GM18873 (cell line): ENCODE measurements around the gene NMD3.
"Not testable (repeated sequence)": the region's sequence is repeated elsewhere in the genome, so short reads cannot be mapped to it uniquely, and the experiment has no call there.

ENCODE experiments used
- ATAC-seq: cut with Tn5 transposase; IDR thresholded peaks from one replicate; pipeline ENCODE4 v1.9.1; 2021; ENCODE audit warnings: mild to moderate bottlenecking, moderate library complexity, moderate number of reproducible peaks; ENCODE audit not compliant: unreplicated experiment, low FRiP score

Gene NMD3

GRCh38 chr3:161220850-161221753 lies at the start of gene NMD3:
Gene NMD3 (plus strand): TSS chr3:161221311. CDS start chr3:161222014, 703 bp downstream.
- peak; percentile 98 for ATAC-seq

- no peak for ATAC-seq
Observed at GRCh38 chr3:161171639-161172552, 49.2 kb upstream of the NMD3 start.

GRCh38 chr3:161175506-161175905 lies 45.6 kb upstream of the NMD3 start:
- ATAC-seq: no peak

DNA sequence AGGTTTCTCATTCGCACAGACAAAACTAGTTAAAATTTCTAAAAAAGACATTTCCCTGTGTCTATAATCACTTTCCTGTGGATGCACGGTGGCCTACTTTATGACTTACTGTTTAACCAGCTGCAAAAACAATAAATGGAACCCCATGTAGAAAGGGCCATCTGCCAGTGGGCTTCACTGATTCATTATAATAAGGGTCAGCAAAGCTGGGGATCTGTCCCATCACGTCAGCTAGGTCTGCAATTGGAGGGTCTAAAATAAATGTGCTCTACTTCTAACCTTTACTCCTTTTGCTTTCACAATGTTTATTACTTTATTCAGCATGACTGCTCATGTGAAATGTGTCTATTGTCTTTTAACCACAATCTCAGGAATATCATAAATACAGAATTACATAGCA lies 43.1 kb upstream of the NMD3 start:
- no peak for ATAC-seq

- ATAC-seq: not testable (repeated sequence)
Observed at GRCh38 chr3:161181371-161181770, 39.7 kb upstream of the NMD3 start.

DNA sequence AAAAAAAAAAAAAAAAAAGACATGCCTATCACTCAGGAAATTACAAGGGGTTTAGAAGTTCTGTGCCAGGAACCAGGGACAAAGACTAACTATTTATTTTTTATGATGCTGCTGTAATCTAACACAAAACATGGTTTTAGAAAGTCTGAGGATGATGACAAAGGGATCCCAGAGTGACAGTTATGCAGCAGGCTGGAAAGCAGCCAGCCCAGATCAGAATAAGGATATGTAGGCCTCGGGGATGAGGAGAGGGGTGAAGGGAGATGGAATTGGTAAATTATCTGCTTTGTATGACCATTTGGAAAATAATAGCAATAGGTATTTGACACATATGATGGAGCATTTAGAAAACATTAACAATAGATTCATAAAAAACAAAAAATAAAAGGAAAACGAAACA lies 34.1 kb upstream of the NMD3 start:
- ATAC-seq: no peak

DNA sequence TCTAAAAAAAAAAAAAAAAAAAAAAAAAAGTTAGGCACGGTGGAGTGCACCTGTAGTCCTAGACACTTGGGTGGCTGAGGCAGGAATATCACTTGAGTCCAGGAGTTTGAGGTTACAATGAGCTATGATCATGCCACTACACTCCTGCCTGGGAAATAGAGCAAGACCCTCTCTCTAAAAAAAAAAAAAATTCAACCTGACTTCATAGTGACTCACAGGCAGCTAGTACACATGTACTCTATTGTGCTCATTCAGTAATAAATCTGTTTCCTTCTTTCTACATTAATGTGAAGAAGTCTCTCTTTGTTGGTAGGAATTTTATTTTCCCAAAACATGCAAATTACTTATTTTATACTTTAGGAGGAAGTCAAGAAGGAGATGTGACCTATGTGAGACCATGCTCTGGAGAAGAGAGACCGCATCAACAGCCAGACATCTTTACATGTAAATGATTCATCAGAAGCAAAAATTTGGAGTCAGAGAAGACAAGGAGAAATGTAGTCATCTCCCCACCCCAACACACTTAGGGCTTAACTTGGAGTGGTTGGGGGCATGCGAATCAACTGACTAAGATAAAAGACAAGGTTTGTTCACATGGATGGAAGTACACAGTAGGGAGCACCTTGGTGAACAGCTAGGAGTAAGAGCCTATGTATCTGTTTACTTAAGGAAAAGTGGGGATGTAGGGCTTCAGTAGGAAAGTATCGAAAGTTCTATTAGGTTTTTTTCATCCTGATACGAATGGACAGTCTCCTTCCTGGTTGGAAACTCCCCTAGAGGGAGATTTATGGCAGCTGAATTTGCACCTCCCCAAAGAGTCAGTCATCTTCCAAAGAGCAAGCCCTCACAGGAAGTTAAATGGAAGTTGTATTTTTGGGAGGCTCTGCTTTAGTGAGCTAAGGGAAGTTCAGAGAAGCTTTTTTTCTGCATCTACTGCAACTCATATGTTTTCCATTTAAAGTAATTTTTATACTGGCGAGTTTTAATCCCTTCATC lies 23.0 kb upstream of the NMD3 start:
- no peak for ATAC-seq

GRCh38 chr3:161199926-161200325 lies 21.2 kb upstream of the NMD3 start:
- no peak for ATAC-seq

GRCh38 chr3:161203485-161204098 lies 17.5 kb upstream of the NMD3 start:
- ATAC-seq: peak; percentile 83

- no peak for ATAC-seq
Observed at GRCh38 chr3:161208931-161209330, 12.2 kb upstream of the NMD3 start.

- ATAC-seq: no peak
Observed at GRCh38 chr3:161212171-161212771, 8.8 kb upstream of the NMD3 start.

DNA sequence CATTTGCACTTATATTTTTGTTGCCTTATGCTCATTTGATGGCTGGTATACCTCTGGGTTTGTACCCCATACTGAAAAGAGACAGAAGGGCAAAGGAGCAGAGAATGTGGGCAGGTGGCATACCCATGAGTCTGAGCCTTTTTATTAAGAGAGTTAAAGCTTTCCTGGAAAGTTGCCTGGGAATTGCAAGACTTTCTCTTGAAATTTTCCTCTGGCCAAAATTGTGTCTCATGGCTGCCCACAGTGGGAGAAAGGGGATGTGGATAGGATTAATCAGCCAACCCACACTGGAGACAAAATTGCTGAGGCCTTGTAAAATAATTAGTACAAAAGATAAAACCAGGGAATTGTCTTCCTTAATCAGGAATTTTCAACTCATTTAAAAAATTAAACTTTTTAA lies 8.2 kb upstream of the NMD3 start:
- no peak for ATAC-seq

DNA sequence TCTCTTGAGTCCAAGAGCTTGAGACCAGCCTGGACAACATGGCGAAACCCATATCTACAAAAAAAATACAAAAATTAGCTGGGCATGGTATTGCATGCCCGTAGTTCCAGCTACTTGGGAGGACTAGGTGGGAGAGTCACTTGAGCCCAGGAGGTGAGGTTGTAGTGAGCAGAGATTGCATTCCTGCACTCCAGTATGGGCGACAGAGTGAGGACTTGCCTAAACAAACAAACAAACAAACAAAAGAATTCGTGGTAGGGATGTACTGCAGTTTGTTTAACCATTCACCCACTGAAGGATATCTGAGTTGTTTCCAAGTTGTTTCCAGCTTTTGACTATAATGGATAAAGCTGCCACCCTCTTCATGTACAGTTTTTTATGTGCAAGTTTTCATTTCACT lies 7.5 kb upstream of the NMD3 start:
- ATAC-seq: no peak

DNA sequence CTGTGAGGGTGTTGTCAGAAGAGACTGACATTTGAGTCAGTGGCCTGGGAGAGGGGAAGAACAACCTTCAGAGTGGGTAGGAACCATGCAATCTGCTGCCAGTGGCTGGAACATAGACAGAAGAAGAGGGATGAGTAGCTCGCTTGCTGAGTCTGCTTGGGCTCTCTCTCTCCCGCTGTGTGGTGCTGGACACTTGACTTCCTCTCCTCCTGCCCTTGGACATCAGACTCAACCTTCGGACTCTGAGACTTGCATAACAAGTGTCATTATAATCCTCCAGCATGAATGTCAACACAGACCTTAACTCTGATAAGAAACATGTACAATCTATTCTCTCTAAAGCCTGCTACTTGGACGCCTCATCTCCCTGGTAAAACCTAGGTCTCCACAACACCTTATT lies 5.9 kb upstream of the NMD3 start:
- no peak for ATAC-seq

GRCh38 chr3:161217496-161217895 lies 3.6 kb upstream of the NMD3 start:
- no peak for ATAC-seq

DNA sequence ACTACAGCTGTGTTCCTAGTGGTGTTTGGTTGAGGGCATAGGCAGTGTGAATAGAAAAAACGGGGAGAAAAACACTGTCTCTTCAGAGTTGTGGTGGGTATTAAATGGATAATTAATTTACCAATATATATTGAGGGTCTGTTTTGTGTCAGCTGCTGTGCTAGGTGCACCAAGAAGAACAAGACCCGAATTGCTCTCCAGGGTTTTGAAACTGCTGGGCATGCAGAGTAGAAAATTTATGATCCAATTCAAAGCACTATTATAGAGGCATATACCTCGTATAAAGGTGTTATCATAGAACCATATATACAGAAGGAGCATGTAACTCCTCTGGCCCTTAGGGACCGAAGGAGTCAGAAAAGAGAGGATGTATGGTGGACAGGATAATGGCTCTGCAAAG lies 1.6 kb upstream of the NMD3 start:
- ATAC-seq: no peak

DNA sequence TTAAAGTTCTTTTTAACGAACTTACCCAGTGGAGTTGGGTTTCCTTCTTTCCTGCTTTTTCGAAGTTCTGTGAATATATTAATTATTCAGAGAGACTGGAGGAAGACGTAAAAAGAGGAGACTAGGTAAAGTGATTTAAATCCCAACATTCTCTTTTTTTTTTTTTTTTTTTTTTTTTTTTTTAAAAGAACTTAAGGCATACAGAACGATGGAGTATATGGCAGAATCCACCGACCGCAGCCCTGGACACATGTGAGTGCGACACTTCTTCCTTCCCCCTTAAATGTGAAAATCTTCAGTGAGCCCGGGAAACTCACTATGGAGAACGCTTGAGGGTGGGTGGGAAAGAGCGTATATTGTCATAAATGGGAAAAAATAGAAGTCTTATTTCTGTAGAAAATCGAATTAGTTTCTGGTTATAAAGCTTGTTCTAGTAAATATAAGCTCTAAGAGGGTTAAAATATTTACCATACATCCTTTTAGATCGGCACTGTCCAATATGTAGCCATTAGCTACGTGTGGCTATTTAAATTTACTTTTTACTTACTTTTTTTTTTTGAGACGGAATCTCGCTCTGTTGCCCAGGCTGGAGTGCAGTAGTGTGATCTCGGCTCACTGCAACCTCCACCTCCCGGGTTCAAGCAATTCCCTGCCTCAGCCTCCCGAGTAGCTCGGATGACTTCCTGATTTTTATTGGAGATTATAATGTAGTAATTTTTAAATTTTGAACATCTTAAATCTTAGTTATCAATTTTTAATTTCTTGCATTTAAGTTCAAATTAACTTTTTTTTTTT lies 892 bp downstream of the NMD3 start:
- ATAC-seq: no peak

GRCh38 chr3:161222662-161223061 lies 1.6 kb downstream of the NMD3 start:
- no peak for ATAC-seq

- no peak for ATAC-seq
Observed at GRCh38 chr3:161224786-161225185, 3.7 kb downstream of the NMD3 start.
